ENCODE results near the gene FAM83C.
A peak's percentile ranks its signal among the peaks of the same experiment; 100 is the strongest.

Gene FAM83C

GRCh38 chr20:35298264-35298663 is 6.0 kb upstream of the FAM83C start:
- DNase-seq (ENCODE audit: low read depth), result no peak
- H3K4me3 ChIP-seq (ENCODE audit: control insufficient read depth, low read depth, low read length), result no peak overlapping the region
- no peak for TF ChIP-seq CTCF (conservative IDR thresholded peaks at IDR 0.05; ENCODE audit: control insufficient read depth, insufficient read depth, low read depth, low read length)

- DNase-seq (ENCODE audit: low read depth), result no peak
- no peak overlapping the region for H3K4me3 ChIP-seq (ENCODE audit: control insufficient read depth, low read depth, low read length)
- TF ChIP-seq CTCF (conservative IDR thresholded peaks at IDR 0.05; ENCODE audit: control insufficient read depth, insufficient read depth, low read depth, low read length), result no peak
Measured at GRCh38 chr20:35297740-35298139, 5.5 kb upstream of the FAM83C start.

GRCh38 chr20:35297155-35297554 is 4.9 kb upstream of the FAM83C start:
- no peak overlapping the region for H3K4me3 ChIP-seq (ENCODE audit: control insufficient read depth, low read depth, low read length)
- DNase-seq (ENCODE audit: low read depth), result peak; percentile 42
- TF ChIP-seq CTCF (conservative IDR thresholded peaks at IDR 0.05; ENCODE audit: control insufficient read depth, insufficient read depth, low read depth, low read length), result no peak

- no peak for TF ChIP-seq CTCF (conservative IDR thresholded peaks at IDR 0.05; ENCODE audit: control insufficient read depth, insufficient read depth, low read depth, low read length)
- no peak for DNase-seq (ENCODE audit: low read depth)
- no peak overlapping the region for H3K4me3 ChIP-seq (ENCODE audit: control insufficient read depth, low read depth, low read length)
Measured at GRCh38 chr20:35296101-35296554, 3.9 kb upstream of the FAM83C start.

GRCh38 chr20:35295674-35296073 is 3.4 kb upstream of the FAM83C start:
- no peak for DNase-seq (ENCODE audit: low read depth)
- no peak for TF ChIP-seq CTCF (conservative IDR thresholded peaks at IDR 0.05; ENCODE audit: control insufficient read depth, insufficient read depth, low read depth, low read length)
- H3K4me3 ChIP-seq (ENCODE audit: control insufficient read depth, low read depth, low read length), result no peak overlapping the region

- H3K4me3 ChIP-seq (ENCODE audit: control insufficient read depth, low read depth, low read length), result no peak overlapping the region
- DNase-seq (ENCODE audit: low read depth), result no peak
- TF ChIP-seq CTCF (conservative IDR thresholded peaks at IDR 0.05; ENCODE audit: control insufficient read depth, insufficient read depth, low read depth, low read length), result no peak
Measured at GRCh38 chr20:35295058-35295457, 2.8 kb upstream of the FAM83C start.

GRCh38 chr20:35294293-35294685 is 2.1 kb upstream of the FAM83C start:
- TF ChIP-seq CTCF (conservative IDR thresholded peaks at IDR 0.05; ENCODE audit: control insufficient read depth, insufficient read depth, low read depth, low read length), result no peak
- DNase-seq (ENCODE audit: low read depth), result no peak
- no peak overlapping the region for H3K4me3 ChIP-seq (ENCODE audit: control insufficient read depth, low read depth, low read length)
